SH-SY5Y (cell line): ENCODE measurements around the gene MTUS2.

Experiments used
- GATA2 ChIP-seq: IDR thresholded peaks from 2 replicates; pipeline ENCODE4 v1.6.1; 2011; ENCODE audit warnings: mild to moderate bottlenecking, low read depth, low read length
- GATA3 ChIP-seq: IDR thresholded peaks from 2 replicates; pipeline ENCODE4 v1.6.1; 2011; ENCODE audit warnings: low read depth, mild to moderate bottlenecking, low read length, moderate library complexity

DNA sequence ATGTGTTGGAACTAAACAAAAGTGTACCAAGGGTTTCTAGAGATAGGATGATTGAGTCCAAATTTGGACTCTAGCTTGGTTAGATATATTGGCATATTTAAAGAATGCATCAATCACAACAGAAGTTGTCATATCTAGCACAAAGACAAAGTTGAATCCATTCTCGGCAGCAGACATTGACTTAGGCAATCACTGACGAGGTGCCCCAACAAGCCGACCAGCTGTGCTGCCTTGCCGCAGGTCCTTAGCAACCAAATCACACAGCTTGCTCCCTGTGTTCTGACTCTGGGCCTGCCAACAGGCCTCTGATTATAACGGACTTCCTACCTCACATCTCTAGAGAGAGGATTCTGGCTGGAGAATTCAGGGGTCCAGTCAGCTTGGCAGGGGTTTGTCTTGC lies 208.7 kb downstream of the MTUS2 start:
- no peak for TF ChIP-seq GATA2
- TF ChIP-seq GATA3, result no peak
